ENCODE results near the gene CFAP119. TPM values are rescaled to one million over a fixed set of nuclear protein-coding genes. Genes with fewer than 3 reads are reported as not detected.

CFAP119 gene
- polyA plus RNA-seq, 1 donor (not counting 4 experiments of a cell fraction or from before 2014, with no cell fraction given): 3.0 TPM

- H3K4me3 ChIP-seq (ENCODE audit: control insufficient read depth in 2 of 3, extremely low read depth in 1 of 3, insufficient read depth in 2 of 3, low read depth in 1 of 3, low read length in 3 of 3): no peak overlapping the region
- no peaks in the 10 kb centered on the region for H3K9me1 ChIP-seq (ENCODE audit: control insufficient read depth, extremely low read depth, insufficient read depth, low read length)
- no peaks in the 10 kb centered on the region for H3K27me3 ChIP-seq (ENCODE audit: control insufficient read depth, extremely low read depth, insufficient read depth, low read length)
- no peak overlapping the region for H3K4me2 ChIP-seq (ENCODE audit: control insufficient read depth, extremely low read depth, insufficient read depth, low read depth, low read length)
- no peaks in the 10 kb centered on the region for H3K9me3 ChIP-seq (ENCODE audit: control insufficient read depth, low read depth, low read length)
- H2AFZ ChIP-seq (ENCODE audit: control insufficient read depth, low read length): no peak overlapping the region
- FAIRE-seq (no peak), DNase-seq (ENCODE audit: low read depth, low spot score) (no peak)
- H3K79me2 ChIP-seq (ENCODE audit: control insufficient read depth, insufficient read depth, low read length): peaks cover 11% of the 10 kb centered on the region
- no peak overlapping the region for H3K9ac ChIP-seq (ENCODE audit: control insufficient read depth, extremely low read depth, insufficient read depth, low read length)
- no peaks in the 10 kb centered on the region for H4K20me1 ChIP-seq (ENCODE audit: control insufficient read depth, extremely low read depth, insufficient read depth, low read length)
- H3K36me3 ChIP-seq (ENCODE audit: control insufficient read depth in 2 of 2, extremely low read depth in 1 of 2, insufficient read depth in 2 of 2, low read length in 2 of 2): peaks cover 25 to 35% of the 10 kb centered on the region in 2 experiments
- no peak overlapping the region for H3K27ac ChIP-seq (ENCODE audit: control insufficient read depth, insufficient read depth, low read length)
- dilution Hi-C loops (cut with MboI; ENCODE audit: extremely low pct_ligation_motif_present, low sequenced_read_pairs): no loop called here
- TF ChIP-seq EZH2 (IDR thresholded peaks at IDR 0.05; ENCODE audit: low read length): no peak
- TF ChIP-seq, protein P1, sequence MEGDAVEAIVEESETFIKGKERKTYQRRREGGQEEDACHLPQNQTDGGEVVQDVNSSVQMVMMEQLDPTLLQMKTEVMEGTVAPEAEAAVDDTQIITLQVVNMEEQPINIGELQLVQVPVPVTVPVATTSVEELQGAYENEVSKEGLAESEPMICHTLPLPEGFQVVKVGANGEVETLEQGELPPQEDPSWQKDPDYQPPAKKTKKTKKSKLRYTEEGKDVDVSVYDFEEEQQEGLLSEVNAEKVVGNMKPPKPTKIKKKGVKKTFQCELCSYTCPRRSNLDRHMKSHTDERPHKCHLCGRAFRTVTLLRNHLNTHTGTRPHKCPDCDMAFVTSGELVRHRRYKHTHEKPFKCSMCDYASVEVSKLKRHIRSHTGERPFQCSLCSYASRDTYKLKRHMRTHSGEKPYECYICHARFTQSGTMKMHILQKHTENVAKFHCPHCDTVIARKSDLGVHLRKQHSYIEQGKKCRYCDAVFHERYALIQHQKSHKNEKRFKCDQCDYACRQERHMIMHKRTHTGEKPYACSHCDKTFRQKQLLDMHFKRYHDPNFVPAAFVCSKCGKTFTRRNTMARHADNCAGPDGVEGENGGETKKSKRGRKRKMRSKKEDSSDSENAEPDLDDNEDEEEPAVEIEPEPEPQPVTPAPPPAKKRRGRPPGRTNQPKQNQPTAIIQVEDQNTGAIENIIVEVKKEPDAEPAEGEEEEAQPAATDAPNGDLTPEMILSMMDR (optimal IDR thresholded peaks at IDR 0.05 in 1 of 3, IDR thresholded peaks at IDR 0.05 in 1 of 3, conservative IDR thresholded peaks at IDR 0.05 in 1 of 3; ENCODE audit: extremely low read depth in 1 of 3, insufficient read depth in 2 of 3, low read length in 3 of 3): no peak
- H3K4me1 ChIP-seq (ENCODE audit: control insufficient read depth, extremely low read depth, insufficient read depth, low read length): peaks cover 13% of the 10 kb centered on the region
These were observed 10.9 kb downstream of the CFAP119 start for GRCh38 chr16:30750876-30751465.

GRCh38 chr16:30750201-30750600, 11.7 kb downstream of the CFAP119 start:
- H3K36me3 ChIP-seq (ENCODE audit: control insufficient read depth in 2 of 2, extremely low read depth in 1 of 2, insufficient read depth in 2 of 2, low read length in 2 of 2): peaks cover 25 to 33% of the 10 kb centered on the region in 2 experiments
- dilution Hi-C loops (cut with MboI; ENCODE audit: extremely low pct_ligation_motif_present, low sequenced_read_pairs): no loop called here

More at GRCh38 chr16:30750201-30750600, 11.7 kb downstream of the CFAP119 start:
- Histone ChIP-seq H4K20me1 (ENCODE audit: control insufficient read depth, extremely low read depth, insufficient read depth, low read length) (peaks cover 1% of the 10 kb centered on the region), H3K9me3 (ENCODE audit: control insufficient read depth, low read depth, low read length) (no peaks in the 10 kb centered on the region), H3K4me2 (ENCODE audit: control insufficient read depth, extremely low read depth, insufficient read depth, low read depth, low read length) (no peak overlapping the region), H3K9ac (ENCODE audit: control insufficient read depth, extremely low read depth, insufficient read depth, low read length) (no peak overlapping the region), H3K27ac (ENCODE audit: control insufficient read depth, insufficient read depth, low read length) (no peak overlapping the region), H3K4me1 (ENCODE audit: control insufficient read depth, extremely low read depth, insufficient read depth, low read length) (peaks cover 13% of the 10 kb centered on the region), H3K27me3 (ENCODE audit: control insufficient read depth, extremely low read depth, insufficient read depth, low read length) (no peaks in the 10 kb centered on the region), H2AFZ (ENCODE audit: control insufficient read depth, low read length) (no peak overlapping the region), H3K79me2 (ENCODE audit: control insufficient read depth, insufficient read depth, low read length) (peaks cover 13% of the 10 kb centered on the region), H3K4me3 (ENCODE audit: control insufficient read depth in 2 of 3, extremely low read depth in 1 of 3, insufficient read depth in 2 of 3, low read depth in 1 of 3, low read length in 3 of 3) (no peak overlapping the region), H3K9me1 (ENCODE audit: control insufficient read depth, extremely low read depth, insufficient read depth, low read length) (no peaks in the 10 kb centered on the region)
- DNase-seq (ENCODE audit: low read depth, low spot score) (no peak), FAIRE-seq (no peak)
- TF ChIP-seq, protein P1 (optimal IDR thresholded peaks at IDR 0.05 in 1 of 3, IDR thresholded peaks at IDR 0.05 in 1 of 3, conservative IDR thresholded peaks at IDR 0.05 in 1 of 3; ENCODE audit: extremely low read depth in 1 of 3, insufficient read depth in 2 of 3, low read length in 3 of 3): no peak
- no peak for TF ChIP-seq EZH2 (IDR thresholded peaks at IDR 0.05; ENCODE audit: low read length)
